NCI-H345 (cell line): ENCODE data around the gene CPSF3.

Source experiments
- DNase-seq: peaks from one replicate; lab custom pipeline; 2025; lab: John Stamatoyannopoulos, UW

CPSF3 gene

DNA sequence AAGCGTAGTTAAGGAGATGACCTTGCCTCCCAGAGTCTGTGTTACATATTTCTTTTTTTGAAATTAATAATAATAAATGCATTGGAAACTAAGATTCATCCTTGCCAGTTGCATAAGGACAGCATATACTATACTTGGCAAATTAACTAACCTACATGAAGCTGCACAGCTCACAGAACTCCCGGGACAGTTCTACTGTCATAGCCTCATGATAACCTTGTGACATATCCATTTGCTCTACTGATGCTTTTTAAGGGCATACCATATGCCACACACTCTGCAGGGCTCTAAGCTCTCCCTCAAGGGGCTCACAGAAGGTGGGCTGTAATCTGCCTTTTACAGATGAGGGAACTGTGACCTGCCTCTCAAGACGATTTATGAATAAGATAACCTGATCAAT, 3.9 kb upstream of the CPSF3 start:
- DNase-seq = no peak

DNA sequence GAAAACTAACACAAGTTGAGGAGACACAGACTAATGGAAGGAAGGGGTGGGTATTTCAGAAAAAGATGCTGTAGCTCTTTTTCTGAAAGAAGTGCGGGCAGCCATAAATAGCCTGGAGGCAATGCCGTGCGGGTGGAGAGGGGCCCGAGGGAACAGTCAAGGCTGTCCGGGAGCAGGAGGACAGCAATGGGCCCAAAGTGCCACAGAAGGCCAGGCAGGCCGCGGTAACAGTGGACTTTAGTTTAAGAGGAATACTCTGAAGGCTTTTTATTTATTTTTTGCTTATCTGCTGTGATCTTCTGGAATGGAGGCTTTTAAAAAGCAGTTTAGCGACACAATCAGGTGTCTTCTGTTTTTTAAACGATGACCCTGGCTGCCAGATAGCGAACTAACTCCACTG, 3.0 kb upstream of the CPSF3 start:
- no peak for DNase-seq

DNA sequence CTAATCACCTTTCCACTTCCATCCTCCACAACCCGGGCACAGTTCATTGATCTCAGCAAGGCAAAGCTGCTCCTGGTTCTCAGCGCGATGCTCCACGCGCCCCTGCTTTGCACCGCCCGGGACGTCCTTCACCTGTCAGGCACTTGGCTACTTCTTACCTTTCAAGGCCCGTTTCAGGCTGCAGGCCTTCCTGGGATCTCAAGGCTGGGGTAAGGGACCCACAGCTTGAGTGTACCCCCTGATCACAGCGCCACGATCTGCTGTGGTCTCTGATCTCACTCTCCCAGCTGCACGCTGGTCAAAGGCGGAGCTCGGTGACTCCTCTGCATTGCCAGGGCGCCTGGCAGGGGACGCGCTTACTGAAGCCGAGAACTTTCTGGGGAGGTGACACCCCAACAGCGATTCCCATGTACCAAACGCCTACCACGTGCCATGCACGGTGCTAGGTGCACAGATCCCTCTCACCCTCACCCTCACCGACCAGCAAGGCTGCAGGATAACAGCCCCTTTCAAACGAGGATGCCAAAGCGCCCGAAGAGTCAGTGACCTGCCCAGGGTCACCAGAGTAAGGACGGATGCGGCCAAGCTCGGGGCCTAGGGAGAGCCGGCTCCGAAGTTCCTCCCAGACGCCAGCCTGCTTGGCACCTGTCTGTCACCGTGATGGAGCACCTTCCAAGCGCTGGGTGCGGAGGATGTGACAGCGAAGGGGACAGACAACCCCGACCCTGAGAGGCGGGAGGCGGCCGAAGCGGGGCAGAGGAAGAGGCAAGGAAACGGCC, 944 bp upstream of the CPSF3 start:
- peak; percentile 58 for DNase-seq

DNA sequence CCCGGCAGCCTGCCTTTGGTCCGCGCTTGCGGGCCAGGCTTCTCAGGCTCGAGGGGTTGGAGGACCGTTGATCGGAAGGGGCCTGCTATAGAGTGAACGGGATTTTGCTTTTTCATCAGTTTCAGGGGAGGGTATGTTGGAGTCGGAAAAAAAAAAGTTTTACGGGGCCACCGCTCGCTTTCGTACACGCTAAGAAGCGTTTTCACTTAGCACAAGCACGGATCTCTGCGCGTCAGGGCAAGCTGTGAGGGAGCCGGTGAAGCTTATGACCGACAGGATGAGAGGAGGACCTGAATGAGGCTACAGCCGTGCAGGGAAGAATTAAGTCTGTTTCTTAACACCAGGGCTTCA, 443 bp downstream of the CPSF3 start:
- peak; percentile 37 for DNase-seq

DNA sequence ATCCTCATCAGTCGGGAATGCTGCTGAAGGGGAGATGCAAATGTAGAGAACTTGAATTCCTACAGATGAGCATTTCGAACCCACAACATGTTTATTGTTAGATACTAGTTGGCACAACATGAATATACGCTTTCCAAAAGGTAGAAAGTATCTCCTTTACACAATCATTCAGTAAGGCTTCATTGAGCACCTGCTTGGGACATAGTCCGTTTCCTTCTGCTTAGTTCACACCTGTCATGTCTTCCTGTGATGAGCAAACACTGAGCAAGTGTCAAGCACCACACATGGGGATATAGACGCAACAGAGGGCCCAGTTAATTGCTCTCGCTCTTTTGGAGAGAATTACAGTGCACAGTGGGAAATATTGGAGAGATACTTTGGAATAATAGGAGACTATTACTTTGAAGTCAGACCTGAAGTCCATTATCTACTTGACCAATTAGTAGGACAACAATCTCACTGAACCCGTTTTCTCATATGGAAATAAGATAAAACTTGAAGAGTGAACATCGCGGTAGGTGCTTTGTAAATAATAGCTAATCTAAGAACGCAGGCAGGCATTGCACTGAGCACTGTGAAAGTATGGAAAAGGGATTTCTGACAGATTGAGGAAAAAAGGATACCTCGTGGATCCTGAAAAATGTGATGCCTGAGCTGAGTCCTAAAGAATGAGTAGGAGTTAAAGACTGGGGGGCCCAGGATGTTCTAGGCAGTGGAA, 1.2 kb downstream of the CPSF3 start:
- DNase-seq = peak; percentile 84

DNA sequence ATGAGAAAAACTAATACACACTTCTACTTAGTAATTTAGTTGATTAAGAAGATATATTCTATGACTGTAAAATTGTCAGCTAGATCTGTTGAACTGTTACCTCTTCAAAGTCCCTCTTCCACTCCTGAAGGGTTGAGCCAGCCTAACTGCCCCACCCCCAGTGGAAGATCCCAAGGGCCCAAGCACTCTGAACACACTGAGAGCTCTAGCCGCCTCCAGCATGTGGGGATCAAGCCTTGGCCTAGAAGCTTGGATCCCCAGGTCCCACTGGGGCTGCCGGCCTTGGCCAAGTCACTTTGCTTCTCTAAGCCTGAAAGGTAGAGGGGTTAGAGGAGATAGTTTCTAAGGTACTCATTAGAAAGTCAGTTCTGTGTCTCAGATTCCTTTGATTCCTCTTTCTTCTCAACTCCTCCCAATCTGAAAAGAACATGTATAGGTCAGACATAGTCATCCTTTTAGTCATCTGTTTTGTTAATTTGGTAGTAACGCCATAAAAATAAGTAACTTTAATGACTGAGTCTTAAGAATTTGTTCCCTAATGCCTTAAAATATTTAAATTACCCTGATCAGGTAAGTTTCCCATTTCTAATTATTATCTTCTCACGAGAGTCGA, 5.6 kb downstream of the CPSF3 start:
- no peak for DNase-seq

DNA sequence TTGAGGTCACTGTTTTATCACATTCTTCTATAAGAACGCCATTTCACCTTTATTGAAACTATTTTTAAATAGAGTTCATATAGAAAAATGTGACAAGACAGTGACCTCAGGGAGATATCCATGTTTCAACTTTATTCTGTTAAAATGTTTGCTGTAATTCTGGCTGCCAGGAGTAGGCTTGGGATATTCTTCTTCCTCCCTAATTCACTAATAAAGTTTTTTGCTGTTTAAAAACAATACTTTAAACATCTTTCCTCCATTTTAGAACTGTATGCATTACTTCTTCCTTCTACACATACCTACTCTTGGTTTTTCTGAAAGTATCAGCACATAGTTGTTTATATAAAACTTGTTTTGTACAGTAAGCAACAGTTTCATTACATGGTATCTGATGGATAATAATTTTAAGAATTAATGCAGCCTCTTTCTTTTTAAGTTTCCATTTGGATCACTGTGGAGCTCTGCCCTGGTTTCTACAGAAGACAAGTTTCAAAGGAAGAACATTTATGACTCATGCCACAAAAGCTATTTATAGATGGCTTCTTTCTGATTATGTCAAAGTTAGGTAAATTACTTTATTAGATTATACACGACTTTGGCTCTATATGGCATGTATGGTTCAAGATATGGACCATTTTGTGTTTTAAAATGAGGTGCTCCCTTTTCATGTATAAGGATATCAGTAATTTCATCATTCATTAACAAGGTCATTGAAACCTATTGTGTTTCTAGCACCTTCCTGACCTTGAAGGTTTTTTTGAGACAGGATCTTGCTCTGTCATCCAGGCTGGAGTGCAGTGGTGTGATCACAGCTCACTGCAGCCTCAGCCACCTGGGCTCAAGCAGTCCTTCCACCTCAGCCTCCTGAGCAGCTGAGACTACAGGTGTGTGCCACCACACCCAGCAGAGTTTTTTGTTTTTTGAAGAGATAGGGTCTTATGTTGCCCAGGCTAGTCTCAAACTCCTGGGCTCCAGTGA, 7.2 kb downstream of the CPSF3 start:
- no peak for DNase-seq

DNA sequence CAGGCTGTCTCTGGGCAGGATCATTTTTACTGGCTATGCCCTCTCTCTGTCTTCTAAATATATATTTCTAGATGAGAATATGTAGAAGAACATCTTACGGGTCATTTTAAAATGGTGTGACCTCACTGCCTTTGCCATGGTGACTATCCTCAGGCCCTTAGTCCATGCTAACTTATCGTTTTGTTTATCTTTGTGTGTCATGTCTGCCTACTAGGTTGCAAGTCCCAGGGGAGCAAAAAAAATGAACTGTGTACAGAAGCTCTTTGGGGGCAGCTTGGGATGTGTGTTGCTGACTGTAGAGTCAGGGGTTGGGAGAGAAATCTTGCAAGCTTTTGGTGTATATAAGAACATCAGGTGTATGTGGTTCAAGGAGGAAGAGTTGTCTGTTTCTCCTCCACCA, 11.0 kb downstream of the CPSF3 start:
- DNase-seq = no peak

DNA sequence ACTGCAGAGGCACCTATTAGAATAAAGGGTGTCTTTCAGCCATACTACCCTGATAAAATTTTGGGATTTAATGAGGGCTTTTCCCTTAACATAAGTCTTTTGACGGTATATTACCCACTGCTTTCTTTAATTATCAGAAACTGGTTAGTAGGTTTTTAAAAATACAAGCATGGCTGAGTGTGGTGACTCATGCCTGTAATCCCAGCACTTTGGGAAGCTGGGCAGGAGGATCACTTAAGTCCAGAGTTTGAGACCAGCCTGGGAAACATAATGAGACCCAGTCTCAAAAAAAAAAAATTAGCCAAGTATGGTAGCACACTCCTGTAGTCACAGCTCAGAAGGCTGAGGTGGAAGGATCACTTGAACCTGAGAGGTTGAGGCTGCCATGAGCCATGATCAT, 16.1 kb downstream of the CPSF3 start:
- no peak for DNase-seq

DNA sequence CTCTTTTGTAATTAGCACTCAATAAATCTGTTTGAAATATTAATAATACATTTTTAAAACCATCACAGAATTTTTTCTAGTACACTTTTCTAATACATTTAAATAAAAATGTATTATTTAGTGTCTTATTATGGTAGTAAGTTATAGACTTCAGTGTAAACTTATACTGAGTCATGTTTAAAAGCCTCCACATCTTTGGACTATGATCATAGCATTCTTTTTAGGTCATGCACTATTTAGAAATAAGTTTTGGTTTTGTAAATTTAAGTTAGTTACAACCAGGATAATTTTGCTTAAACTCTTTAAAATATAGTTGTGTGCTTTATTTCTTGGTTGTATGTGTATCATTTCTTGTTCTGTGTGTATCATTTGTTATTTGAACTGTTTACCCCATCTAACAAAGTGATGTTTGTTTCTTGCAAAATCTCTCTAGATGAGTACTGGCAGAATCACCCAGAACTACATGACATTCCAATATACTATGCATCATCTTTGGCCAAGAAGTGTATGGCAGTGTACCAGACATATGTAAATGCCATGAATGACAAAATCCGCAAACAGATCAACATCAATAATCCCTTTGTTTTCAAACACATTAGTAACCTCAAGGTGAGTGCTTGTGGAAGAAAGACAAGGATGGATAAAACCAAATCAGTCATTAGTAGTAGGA, 16.7 kb downstream of the CPSF3 start:
- no peak for DNase-seq

DNA sequence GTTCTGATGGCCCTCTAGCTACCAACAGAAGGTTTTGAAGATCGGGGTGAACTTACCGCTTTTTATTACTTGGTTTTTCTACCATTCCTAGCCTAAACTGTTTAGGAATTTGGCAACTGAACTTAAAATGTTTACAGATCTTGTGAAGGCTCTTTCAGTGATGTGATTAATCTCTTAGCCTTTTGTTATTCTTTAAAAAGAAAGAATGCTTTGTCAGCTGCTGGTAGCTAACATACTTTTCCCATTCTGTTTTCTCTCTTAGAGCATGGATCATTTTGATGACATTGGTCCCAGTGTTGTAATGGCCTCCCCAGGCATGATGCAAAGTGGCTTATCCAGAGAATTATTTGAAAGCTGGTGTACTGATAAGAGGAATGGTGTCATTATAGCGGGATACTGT, 18.1 kb downstream of the CPSF3 start:
- DNase-seq = no peak

DNA sequence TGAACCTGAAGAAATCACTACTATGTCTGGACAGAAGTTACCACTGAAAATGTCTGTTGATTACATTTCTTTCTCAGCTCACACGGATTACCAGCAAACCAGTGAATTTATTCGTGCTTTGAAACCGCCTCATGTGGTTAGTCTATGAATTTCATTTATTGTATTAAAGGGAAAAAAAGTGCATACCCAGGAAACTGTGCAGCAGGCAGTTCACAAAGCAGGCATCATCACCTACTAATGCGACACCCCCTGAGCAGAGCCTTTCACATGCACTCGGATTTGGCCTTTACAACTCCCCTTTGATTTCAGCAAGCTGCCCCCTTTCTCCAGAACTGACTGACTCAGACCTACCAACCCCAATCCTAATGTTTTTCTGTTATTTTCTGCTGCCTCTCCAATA, 20.1 kb downstream of the CPSF3 start:
- no peak for DNase-seq

DNA sequence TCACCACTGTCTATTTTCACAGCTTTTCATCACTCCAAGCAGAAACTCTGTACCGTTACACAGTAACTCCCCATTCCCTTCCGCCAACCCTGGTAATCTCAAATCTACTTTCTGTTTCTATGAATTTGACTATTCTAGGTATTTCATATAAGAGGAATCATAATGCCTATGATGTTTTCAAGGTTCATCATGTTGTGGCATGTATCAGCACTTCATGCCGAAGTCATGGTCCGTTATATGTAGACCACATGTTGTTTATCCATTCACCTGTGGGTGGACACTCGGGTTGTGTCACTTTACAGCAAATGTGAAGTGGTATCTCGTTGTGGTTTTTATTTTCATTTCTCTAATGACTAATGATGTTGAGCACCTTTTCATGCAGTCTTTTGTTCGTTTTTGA, 21.6 kb downstream of the CPSF3 start:
- DNase-seq = no peak

DNA sequence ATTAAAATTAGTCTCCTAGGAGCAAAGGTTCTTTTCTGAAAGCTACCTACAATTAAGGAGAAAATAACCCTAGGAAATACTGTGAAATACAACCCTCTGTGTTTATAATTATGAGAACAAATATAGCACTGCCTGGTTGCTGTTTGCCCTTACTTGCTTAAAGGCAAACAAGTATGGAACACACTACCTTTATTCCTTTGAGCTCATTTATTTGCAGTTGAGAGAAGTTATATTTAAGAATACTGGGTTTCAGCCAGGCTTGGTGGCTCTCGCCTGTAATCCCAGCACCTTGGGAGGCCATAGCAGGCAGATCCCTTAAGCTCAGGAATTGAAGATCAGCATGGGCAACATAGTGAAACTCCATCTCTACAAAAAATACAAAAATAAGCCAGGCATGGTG, 27.8 kb downstream of the CPSF3 start:
- DNase-seq = no peak

DNA sequence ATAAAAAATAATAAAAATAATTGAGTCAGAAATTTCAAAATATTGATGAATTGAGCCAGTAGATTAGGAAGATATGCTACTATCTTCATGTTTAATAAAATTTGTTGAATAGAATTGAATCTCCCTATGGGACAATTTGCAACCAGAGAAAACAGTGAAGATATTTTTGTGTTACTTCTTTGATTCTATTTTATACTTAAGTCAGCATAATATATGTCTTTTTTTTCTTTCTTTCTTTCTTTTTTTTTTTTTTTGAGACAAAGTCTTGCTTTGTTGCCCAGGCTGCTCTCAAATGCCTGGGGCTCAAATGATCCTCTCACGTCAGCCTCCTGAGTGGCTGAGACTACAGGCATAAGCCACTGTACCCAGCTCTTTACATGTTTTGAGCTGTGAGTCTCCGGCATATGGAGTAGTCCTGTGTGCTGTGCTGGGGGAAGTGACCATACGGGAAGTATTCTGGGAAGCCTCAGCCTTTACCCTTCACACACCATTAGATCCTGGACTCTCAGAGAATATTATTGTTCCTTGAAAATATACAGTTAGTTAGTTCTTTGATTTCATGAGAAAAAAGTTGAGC, 37.1 kb downstream of the CPSF3 start:
- no peak for DNase-seq

DNA sequence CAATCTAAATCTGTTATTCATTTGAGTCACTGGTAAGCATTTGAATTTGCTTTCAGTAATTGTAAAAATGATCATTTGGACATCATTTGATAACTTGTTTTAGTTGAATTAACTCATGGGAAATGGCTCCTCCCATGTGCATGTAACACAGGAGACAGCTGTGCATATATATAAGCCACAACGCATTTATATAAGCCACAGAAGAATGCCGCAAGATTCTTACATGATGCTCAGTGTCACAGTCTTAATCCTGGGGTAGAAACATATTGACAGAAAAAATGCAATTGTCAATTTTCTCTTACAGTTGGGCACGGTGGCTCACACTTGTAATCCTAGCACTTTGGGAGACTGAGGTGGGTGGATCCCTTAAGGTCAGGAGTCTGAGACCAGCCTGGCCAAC, 37.6 kb downstream of the CPSF3 start:
- DNase-seq = no peak

DNA sequence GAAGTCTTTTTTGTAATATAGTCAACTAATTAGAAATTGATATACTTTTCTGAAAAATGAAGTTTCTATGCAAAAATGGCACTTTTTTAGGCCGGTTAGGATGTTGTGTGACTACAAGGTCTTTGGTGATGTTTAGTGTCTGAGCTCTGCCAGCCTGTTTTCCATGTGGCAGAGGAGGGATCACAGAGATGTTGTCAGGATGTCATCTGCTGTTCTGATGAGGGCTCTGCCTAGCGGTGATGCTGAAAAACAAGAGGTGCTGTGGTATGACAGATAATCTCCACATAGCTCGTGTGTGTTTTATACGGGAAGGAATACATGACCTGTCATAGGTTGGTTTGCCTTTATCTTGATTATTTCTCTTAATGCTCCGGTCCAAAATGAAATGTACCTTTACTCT, 38.9 kb downstream of the CPSF3 start:
- no peak for DNase-seq

DNA sequence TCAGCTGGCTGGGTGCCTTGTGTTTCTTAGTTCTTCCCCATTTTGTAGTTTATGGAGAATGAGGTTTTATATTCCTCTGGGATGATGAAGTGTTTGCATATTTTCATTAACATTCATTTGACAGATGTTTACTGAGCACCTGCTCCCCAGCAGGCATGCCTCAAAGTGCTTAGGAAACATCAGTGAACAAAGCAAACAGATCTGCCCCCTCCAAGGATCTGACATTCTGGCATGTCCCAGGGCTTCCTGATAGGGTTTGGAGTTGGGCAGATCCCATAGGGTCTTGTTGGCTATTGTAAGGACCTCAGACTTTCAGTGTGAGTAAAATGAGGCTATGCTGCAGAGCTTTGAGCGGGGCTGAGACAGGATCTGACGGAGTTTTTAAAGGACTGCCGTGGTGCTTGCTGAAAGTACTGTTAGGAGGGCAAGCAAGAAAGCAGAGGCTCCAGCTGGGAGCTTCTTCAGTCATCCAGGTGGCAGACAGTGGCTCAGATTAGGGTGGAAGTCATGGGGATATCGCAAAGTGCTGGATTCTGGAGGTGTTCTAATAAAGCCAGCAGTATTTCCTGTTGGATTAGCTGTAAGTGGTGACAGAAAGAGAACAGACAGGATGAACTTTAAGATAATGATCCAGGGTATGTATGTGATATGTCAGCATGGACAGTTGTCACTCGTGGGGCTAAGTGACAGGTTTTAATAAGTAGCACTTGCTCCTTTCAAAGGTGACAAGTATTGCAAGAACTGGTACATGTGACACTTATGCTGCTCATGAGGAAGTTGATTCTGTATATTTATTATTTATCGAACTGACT, 39.6 kb downstream of the CPSF3 start:
- peak; percentile 49 for DNase-seq

DNA sequence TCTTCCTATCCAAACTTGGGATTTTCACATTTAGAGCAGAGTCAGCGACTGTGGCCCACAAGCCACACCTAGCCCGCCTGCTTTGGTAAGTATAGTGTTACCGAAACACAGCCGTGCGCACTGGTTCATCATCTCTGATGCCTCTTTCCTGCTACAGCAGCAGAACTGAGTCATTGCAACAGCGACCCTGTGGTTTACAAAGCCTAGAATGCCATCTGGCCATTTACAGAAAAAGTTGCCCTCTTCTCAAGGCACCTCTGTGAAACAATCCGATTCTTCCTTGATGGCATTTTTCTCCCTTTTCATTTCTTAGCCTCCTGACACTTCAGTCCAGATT, 40.2 kb downstream of the CPSF3 start:
- no peak for DNase-seq

DNA sequence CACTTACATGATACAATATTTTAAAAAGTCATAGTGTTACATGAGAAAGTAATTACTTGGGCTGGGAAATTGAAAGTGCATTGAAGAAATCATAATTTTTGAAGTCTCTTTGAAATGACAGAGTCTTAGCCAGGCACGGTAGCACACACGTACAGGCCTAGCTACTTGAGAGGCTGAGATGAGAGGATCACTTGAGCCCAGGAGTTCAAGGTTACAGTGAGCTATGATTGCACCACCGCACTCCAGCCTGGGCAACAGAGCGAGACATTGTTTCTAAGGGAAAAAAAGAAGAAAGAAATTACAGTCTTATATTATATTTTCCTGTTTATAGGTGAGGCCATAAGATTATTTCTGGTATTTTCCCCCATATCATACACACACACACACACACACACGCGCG, 41.7 kb downstream of the CPSF3 start:
- DNase-seq = no peak
